DOHH2 (cell line): ENCODE results near the gene COLEC12.

ENCODE experiments used
- CTCF ChIP-seq: fragments of 200-600 bp; sonication (generic); IDR thresholded peaks from one replicate; pipeline ENCODE4 v1.5.1; 2014; ENCODE audit warnings: antibody characterized with exemption, mild to moderate bottlenecking, low read depth, low read length; ENCODE audit not compliant: poor library complexity, severe bottlenecking
- EZH2phosphoT487 ChIP-seq: fragments of 200-600 bp; sonication (generic); IDR thresholded peaks from 2 replicates; pipeline ENCODE4 v1.6.1; 2017; ENCODE audit warnings: borderline replicate concordance, mild to moderate bottlenecking, antibody characterized with exemption, low read length, moderate library complexity, mixed read lengths

DNA sequence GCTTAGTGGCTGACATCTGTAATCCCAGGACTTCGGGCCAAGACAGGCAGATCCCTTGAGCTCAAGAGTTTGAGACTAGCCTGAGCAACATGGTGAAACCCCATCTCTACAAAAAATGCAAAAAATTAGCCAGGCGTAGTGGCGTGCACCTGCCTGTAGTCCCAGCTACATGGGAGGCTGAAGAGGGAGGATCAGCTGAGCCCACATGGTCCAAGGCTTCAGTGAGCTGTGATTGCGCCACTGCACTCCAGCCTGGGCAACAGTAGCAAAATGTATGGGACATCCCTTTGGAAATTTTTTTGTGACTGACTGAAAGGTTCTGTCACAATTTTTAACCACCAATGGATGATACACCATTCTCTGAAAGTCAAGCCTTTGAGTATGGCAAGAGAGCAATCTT lies 6.3 kb upstream of the COLEC12 start:
- TF ChIP-seq CTCF = no peak
- TF ChIP-seq EZH2phosphoT487 = no peak
